MCF 10A (cell line): ENCODE results near the gene UNKL. TPM values are rescaled to one million over a fixed set of nuclear protein-coding genes. Genes with fewer than 3 reads are reported as not detected.

Source experiments
- BruUV-seq: library from RNA; stranded (reverse); fragments of 400-500 nt; replicated peaks from 2 replicates; lab custom pipeline; 2021; lab: Mats Ljungman, UMichigan
- CTCF ChIA-PET: fragments of 300-600 bp; sonication (Branson Sonifier 250); formaldehyde crosslinking; extraction: SDS; loops from one replicate; lab custom pipeline; 2021; ENCODE audit warnings: antibody characterized with exemption, inconsistent platforms; lab: Yijun Ruan, JAX
- POLR2A ChIA-PET: fragments of 300-600, 350-650 bp; sonication (Branson Sonifier 250); formaldehyde crosslinking; extraction: SDS; loops from one replicate; lab custom pipeline; 2020; ENCODE audit warnings: antibody characterized with exemption, inconsistent platforms; lab: Yijun Ruan, JAX
- DNase-seq: peaks from one replicate; pipeline ENCODE4 v3.0.0-alpha.2; 2018; ENCODE audit not compliant: unreplicated experiment
- H3K27ac Mint-ChIP-seq: one replicate; pipeline ENCODE4 v1.8.0; 2022; ENCODE audit warnings: mild to moderate bottlenecking, low read depth, mixed read lengths; ENCODE audit not compliant: unreplicated experiment
- H3K27me3 Mint-ChIP-seq: one replicate; pipeline ENCODE4 v1.8.0; 2022; ENCODE audit warnings: mixed read lengths; ENCODE audit not compliant: insufficient read depth, unreplicated experiment
- H3K36me3 Mint-ChIP-seq: one replicate; pipeline ENCODE4 v1.8.0; 2022; ENCODE audit warnings: mild to moderate bottlenecking, moderate library complexity, mixed read lengths; ENCODE audit not compliant: insufficient read depth, unreplicated experiment
- H3K4me1 Mint-ChIP-seq: one replicate; pipeline ENCODE4 v1.8.0; 2022; ENCODE audit warnings: mixed read lengths; ENCODE audit not compliant: insufficient read depth, unreplicated experiment
- H3K4me3 Mint-ChIP-seq: one replicate; pipeline ENCODE4 v1.8.0; 2022; ENCODE audit warnings: mild to moderate bottlenecking, moderate library complexity, mixed read lengths; ENCODE audit not compliant: unreplicated experiment
- H3K9me3 Mint-ChIP-seq: one replicate; pipeline ENCODE4 v1.8.0; 2022; ENCODE audit warnings: mixed read lengths; ENCODE audit not compliant: unreplicated experiment
- CTCF ChIP-seq: fragments of 200-600 bp; IDR thresholded peaks from one replicate; pipeline ENCODE4 v1.8.0; 2022; ENCODE audit warnings: antibody characterized with exemption, mild to moderate bottlenecking; ENCODE audit not compliant: unreplicated experiment
- intact Hi-C: fragments of 100-400 bp; cut with micrococcal nuclease; formaldehyde crosslinking; loops from 2 replicates; pipeline ENCODE4 v1.14.1; 2022
- total RNA-seq: library from RNA; stranded (reverse); gene quantifications from 2 replicates; pipeline ENCODE4 v1.2.3, GENCODE V29; 2022

Gene UNKL
- total RNA-seq, 1 experiment from 2014 or later, result 12.3 TPM

GRCh38 chr16:1327619-1327947 is 86.9 kb downstream of the UNKL start:
- Mint-ChIP-seq H3K27ac (no peak overlapping the region), H3K9me3 (no peaks in the 10 kb centered on the region), H3K27me3 (no peaks in the 10 kb centered on the region), H3K4me1 (no peaks in the 10 kb centered on the region), H3K36me3 (peaks cover 18% of the 10 kb centered on the region), H3K4me3 (no peak overlapping the region)
- no peak for TF ChIP-seq CTCF
- ChIA-PET CTCF (no interaction called here), POLR2A (no interaction called here)
- intact Hi-C loops, result no loop called here
- DNase-seq, result no peak
- no TSS peak for BruUV-seq

- H3K4me1 Mint-ChIP-seq, result no peaks in the 10 kb centered on the region
- TF ChIP-seq CTCF, result no peak
- H3K4me3 Mint-ChIP-seq, result no peak overlapping the region
- BruUV-seq, result no TSS peak
- no peak overlapping the region for H3K27ac Mint-ChIP-seq
- CTCF ChIA-PET, result no interaction called here
- DNase-seq, result no peak
- no peaks in the 10 kb centered on the region for H3K27me3 Mint-ChIP-seq
- POLR2A ChIA-PET, result no interaction called here
- intact Hi-C loops, result no loop called here
- peaks cover 23% of the 10 kb centered on the region for H3K36me3 Mint-ChIP-seq
- H3K9me3 Mint-ChIP-seq, result no peaks in the 10 kb centered on the region
Measured at GRCh38 chr16:1326946-1327618, 87.4 kb downstream of the UNKL start.

GRCh38 chr16:1326391-1326790 is 88.1 kb downstream of the UNKL start:
- POLR2A ChIA-PET, result interaction anchor here (0.7 kb wide), 1 partner anchor 37 kb away, joined by 4 read pairs; no protein-coding TSS in a partner anchor
- no peak for TF ChIP-seq CTCF
- CTCF ChIA-PET, result no interaction called here

GRCh38 chr16:1325673-1326371 is 88.7 kb downstream of the UNKL start:
- intact Hi-C loops, result no loop called here
- POLR2A ChIA-PET, result interaction anchor here (0.6 to 0.7 kb wide), 2 partner anchors 37 to 429 kb away, joined by 3 to 4 read pairs; no protein-coding TSS in a partner anchor
- no peaks in the 10 kb centered on the region for H3K4me1 Mint-ChIP-seq
- H3K4me3 Mint-ChIP-seq, result no peak overlapping the region
- no TSS peak for BruUV-seq
- TF ChIP-seq CTCF, result no peak
- no peaks in the 10 kb centered on the region for H3K27me3 Mint-ChIP-seq
- peaks cover 36% of the 10 kb centered on the region for H3K36me3 Mint-ChIP-seq
- DNase-seq, result no peak
- CTCF ChIA-PET, result no interaction called here
- no peak overlapping the region for H3K27ac Mint-ChIP-seq
- no peaks in the 10 kb centered on the region for H3K9me3 Mint-ChIP-seq

More at GRCh38 chr16:1326391-1326790, 88.1 kb downstream of the UNKL start:
- H3K27me3 Mint-ChIP-seq, result no peaks in the 10 kb centered on the region
- H3K4me3 Mint-ChIP-seq, result no peak overlapping the region
- peaks cover 30% of the 10 kb centered on the region for H3K36me3 Mint-ChIP-seq
- DNase-seq, result no peak
- intact Hi-C loops, result no loop called here
- H3K9me3 Mint-ChIP-seq, result no peaks in the 10 kb centered on the region
- no TSS peak for BruUV-seq
- H3K4me1 Mint-ChIP-seq, result no peaks in the 10 kb centered on the region
- no peak overlapping the region for H3K27ac Mint-ChIP-seq
